ENCODE measurements around the gene APELA.
"Not testable (repeated sequence)": the region's sequence is repeated elsewhere in the genome, so short reads cannot be mapped to it uniquely, and the experiment has no call there.

APELA gene

DNA sequence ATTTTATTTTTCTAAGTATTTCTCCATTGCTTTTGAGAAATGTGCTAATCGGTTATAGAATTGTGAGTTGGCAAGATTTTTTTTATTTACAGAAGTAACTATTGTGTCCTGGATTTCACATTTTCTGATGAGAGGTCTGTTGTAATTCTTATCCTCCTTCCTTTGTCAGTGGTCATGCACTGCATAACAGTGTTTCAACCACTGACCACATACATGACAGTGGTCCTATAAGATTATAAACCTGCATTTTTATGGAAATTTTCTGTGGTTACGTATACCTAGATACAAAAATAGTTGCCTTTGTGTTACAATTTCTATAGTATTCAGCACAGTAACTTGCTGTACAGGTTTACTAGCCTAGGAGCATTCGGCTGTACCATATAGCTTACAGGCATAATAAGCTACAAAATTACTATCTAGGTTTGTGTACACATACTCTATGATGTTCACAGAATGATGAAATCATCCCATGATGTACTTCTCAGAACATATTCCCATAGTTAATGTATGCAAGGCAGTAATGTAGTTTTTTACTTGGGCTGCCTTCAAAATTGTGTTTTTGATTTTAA is 47.8 kb downstream of the APELA start:
- in situ Hi-C loops (cut with MboI; ENCODE audit: low sequenced_read_pairs), result no loop called here

DNA sequence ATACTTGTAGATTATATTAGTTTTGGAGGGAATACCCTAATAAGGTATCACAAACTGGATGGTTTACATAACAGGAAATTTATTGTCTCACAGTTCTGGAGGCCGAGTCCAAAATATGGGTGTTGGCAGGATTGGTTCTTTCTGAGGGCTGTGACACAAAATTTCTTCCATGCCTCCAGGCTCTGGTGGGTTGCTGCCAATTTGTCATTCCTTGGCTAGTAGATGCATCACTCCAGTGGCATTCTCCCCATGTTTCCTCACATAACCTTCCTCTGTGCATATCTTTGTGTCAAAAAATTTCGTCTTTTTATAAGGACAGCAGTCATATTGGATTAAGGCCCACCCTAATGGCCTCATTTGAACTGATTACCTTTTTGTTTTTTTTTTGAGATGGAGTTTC is 49.3 kb downstream of the APELA start:
- in situ Hi-C loops (cut with MboI; ENCODE audit: low sequenced_read_pairs), result no loop called here

DNA sequence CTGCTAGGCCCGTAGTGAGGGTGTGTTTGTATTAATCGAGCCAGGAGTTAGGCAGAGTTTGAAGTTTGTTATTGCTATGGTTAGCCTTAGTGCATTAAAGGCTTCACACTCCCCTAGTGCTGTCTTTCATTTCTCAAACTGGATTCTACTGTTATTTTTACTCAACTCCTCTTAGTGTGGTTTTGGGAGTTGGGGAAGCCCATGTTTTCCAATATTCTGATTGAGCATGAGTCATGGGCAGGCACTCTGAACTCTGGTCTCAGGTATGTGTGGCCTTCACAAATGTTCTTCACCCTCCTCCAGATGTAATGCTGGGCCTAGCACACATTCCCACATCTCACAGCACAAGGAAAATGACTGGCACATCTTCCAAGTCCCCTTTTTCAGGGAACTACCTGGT is 50.1 kb downstream of the APELA start:
- in situ Hi-C loops (cut with MboI; ENCODE audit: low sequenced_read_pairs), result not testable (repeated sequence)

DNA sequence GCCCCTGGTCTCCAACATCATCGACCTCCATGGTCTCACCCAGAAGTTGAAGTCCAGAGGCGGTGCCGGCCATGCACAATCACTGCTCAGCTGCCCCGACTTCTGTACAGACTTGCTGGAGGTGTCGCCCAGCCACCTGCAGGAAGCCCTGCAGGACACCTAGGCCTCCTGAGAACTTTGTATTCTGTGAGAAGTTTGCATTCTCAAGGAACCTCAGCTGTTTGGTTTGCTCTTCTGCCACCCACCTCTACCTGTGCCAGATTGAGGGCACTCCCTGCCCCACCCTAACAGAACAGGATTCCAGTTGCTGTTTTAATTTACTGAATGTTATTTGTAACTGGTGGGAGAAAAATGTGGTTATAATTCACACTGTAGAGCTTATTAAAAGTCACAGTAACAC is 53.7 kb downstream of the APELA start:
- in situ Hi-C loops (cut with MboI; ENCODE audit: low sequenced_read_pairs), result no loop called here

DNA sequence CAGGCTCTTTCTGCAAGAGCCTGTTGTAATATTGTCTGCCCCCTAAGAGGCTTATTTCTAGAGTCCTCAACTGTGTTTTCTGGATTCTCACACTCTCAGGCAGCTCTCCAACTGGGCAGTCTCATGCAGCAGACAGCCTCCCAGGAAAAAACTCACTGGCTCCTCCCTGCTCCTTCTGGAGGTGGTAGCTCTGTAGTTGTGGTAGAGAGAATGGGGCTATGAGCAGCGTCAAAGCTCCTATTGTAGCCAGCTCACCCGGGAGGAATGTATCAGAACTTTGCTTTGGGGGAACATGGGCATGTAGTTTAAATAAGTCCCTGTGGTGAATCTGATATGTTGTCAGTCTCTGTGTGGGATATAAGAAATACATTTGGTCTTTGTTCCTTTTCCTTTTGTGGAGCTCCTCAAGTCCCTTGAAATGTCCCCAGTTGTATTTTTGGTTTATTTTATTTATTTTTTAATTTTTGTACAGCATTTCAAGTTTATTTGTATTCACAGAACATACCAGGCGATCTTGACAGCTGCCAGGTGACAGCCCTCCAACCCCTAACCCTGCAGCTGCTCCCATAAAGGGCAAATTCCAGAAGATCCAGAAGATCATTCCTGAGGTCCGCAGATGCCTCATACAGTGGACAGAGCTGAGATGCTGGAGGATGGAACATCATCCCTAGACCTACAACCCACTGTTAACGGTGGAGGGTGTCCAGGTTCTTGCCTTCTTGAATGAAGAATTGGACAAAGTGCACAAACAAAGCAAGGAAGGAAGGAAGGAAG is 54.8 kb downstream of the APELA start:
- in situ Hi-C loops (cut with MboI; ENCODE audit: low sequenced_read_pairs), result no loop called here

DNA sequence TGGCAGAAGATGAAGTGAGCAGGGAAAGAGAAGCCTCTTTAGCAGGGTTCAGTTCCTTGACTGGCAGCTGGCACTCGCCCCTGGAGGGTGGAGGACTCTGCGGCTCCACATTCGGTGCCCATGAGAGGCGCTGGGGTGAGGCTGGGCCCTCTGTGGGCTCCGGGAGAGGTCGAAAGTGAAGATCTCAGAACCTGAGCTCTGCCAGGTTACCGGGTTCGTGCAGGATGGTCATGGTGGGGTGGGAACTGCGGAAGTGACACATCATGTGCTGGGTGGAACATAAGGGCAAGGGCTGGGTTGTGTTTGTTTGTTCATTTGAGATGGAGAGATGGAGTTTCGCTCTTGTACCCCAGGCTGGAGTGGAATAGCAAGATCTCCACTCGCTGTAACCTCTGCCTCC is 56.3 kb downstream of the APELA start:
- in situ Hi-C loops (cut with MboI; ENCODE audit: low sequenced_read_pairs), result no loop called here

DNA sequence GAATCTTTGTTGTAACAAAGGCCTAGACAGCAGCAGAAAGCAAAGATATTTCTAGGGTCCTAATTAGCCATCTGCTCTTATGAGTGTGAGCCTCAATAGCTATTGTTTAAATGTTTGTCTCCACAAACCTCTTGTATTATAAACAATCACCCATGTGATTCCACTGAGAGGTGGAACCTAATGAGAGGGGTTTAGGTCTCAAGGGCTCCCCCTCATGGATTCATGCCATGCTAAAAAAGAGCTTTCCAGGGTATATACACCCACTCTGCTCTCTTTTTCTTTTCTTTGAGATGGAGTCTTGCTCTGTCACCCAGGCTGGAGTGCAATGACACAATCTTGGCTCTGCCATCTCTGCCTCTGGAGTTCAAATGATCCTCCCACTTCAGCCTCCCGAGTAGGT is 58.4 kb downstream of the APELA start:
- in situ Hi-C loops (cut with MboI; ENCODE audit: low sequenced_read_pairs), result no loop called here

DNA sequence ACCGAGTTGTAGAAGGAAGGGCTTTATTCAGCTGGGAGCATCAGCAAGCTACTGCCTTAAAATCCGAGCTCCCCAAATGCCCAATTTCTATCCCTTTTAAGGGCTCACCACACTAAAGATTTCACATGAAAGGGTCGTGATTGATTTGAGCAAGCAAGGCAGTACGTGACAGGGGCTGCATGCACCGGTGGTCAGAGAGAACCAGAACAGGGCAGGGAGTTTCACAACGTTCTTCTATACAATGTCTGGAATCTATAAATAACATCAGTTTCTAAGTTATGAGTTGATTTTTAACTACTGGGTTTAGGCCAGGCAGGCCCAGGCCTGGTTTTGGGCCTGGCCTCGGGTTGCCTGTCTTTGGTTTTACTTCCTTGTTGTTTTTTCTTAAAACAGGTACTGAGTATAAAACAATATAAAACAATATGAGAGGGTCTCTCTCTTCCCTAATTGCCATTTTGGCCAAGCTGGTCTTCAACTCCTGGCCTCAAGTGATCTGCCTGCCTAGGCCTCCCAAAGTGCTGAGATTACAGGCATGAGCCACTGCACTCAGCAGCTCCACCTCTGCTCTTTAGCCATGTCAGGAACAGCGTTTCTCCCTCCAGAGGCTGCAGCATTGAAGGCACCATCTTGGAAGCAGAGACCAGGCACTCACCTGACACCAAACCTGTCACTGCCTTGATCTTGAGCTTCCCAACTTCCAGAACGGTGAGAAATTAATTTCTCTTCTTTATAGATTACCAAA is 59.1 kb downstream of the APELA start:
- in situ Hi-C loops (cut with MboI; ENCODE audit: low sequenced_read_pairs), result not testable (repeated sequence)

DNA sequence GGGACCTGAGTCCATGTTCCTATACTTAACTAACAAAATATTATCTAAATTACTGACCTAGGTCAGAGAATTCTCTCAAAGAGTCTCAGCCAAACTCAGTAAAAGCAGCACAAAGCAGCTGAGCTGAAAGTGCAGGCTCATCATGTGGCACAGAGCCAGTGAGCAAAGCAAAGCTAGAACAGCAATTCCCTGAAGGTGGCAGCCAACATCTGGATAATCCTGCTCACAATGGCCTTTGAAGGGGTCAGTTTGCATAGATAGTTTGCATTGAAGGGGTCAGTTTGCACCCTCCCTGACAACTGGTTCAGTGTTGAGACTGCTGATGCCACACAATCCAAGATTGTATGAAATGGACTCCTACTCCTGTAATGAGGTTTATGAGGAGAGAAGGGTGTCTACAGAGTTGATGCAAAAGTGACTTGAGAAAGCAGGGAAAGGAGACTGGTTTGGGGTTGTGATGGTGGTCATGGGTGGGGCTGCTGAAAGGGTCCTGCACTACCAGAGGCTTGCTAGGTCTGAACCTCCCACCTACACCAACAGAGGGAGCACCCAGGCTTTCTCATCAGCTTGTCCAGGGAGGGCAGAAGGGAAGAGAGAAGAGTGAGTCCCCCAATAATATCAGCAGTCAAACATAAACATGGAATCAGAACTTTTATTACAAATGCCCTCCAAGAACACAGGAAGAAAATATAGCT is 60.7 kb downstream of the APELA start:
- in situ Hi-C loops (cut with MboI; ENCODE audit: low sequenced_read_pairs), result no loop called here

DNA sequence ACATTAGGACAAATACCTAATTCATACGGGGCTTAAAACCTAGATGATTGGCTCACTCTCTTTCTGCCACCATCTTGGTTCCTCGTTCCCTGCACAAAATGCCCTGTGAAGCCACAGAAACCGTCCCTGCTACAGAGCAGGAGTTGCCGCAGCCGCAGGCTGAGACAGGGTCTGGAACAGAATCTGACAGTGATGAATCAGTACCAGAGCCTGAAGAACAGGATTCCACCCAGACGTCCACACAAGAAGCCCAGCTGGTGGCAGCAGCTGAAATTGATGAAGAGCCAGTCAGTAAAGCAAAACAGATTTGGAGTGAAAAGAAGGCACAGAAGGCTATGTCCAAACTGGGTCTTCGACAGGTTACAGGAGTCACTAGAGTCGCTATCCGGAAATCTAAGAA is 66.2 kb downstream of the APELA start:
- in situ Hi-C loops (cut with MboI; ENCODE audit: low sequenced_read_pairs), result no loop called here

DNA sequence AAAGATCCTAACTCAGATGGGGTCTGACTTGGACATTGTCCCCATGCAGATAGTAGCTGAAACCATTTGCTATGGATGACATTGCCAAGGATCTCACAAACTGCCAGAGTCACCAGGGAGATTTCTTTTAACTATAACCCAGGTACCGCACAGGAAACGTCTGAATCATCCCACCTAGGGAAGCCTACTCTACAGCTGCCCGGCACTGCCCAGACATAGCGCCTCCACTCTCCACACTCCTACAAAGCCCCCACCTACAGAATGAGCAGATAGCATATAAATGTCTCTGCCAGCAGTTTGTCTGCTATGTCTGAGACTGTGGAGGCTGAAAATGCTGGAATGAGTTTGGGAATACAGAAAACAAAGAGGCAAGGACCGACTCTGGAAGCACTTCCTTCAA is 68.2 kb downstream of the APELA start:
- in situ Hi-C loops (cut with MboI; ENCODE audit: low sequenced_read_pairs), result no loop called here

DNA sequence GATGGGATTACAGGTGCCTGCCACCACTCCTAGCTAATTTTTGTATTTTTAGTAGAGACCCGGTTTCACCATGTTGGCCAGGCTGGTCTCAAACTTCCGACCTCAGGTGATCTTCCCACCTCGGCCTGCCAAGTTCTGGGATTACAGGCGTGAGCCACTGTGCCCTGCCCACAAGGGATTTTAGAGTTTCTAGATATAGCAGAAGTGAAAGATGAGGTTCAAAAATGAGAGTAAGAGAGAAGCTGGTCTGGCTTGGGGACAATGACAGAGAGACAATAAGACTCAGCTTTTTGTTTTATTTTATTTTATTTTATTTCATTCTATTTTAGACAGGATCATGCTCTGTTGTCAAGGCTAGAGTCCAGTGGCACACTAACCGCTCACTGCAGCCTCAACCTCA is 69.8 kb downstream of the APELA start:
- in situ Hi-C loops (cut with MboI; ENCODE audit: low sequenced_read_pairs), result no loop called here

All from HL-60/S4 treated with retinoic acid at 250 ng/mL for 4 days and 3 days (cell line).